ENCODE results near the gene C20orf141. TPM values are rescaled to one million over a fixed set of nuclear protein-coding genes. Genes with fewer than 3 reads are reported as not detected.

C20orf141 gene
- total RNA-seq, 1 experiment from 2014 or later = not detected

- TF ChIP-seq EZH2 (IDR thresholded peaks at IDR 0.05; ENCODE audit: low read depth) = no peak
- no peak for TF ChIP-seq CTCF (conservative IDR thresholded peaks at IDR 0.05)
- no peaks in the 10 kb centered on the region for H3K27me3 ChIP-seq (ENCODE audit: insufficient read depth, low read depth)
- no peaks in the 10 kb centered on the region for H4K20me1 ChIP-seq (ENCODE audit: insufficient read depth)
- no peak overlapping the region for H3K4me3 ChIP-seq
- H3F3A ChIP-seq (ENCODE audit: insufficient read depth, low read depth) = no peaks in the 10 kb centered on the region
- ChIA-PET POLR2A (ENCODE audit: unreplicated experiment) (interaction anchor here (0.6 kb wide), 1 partner anchor 52 kb away, joined by 3 read pairs; no protein-coding TSS in a partner anchor), CTCF (no interaction called here)
- no peaks in the 10 kb centered on the region for H3K36me3 ChIP-seq (ENCODE audit: low read depth)
- H3K4me1 ChIP-seq (replicated peaks; ENCODE audit: insufficient read depth) = no peaks in the 10 kb centered on the region
- no peaks in the 10 kb centered on the region for H3K9me3 ChIP-seq (ENCODE audit: insufficient read depth, low read depth)
- no peak overlapping the region for H2AFZ ChIP-seq
- intact Hi-C loops (cut with micrococcal nuclease; ENCODE audit: unreplicated experiment) = no loop called here
- no peaks in the 10 kb centered on the region for H3K79me2 ChIP-seq (ENCODE audit: low read depth)
- no peak overlapping the region for H3K27ac ChIP-seq
- no peak overlapping the region for H3K4me2 ChIP-seq
- no TSS peak for BruUV-seq (replicated peaks)
- H3K9me2 ChIP-seq (ENCODE audit: insufficient read depth) = no peaks in the 10 kb centered on the region
- DNase-seq = no peak
Measured at GRCh38 chr20:2859330-2860121, 44.7 kb downstream of the C20orf141 start.

- TF ChIP-seq EZH2 (IDR thresholded peaks at IDR 0.05; ENCODE audit: low read depth) (no peak), CTCF (conservative IDR thresholded peaks at IDR 0.05) (no peak)
- Histone ChIP-seq H3K4me3 (no peak overlapping the region), H3K4me1 (replicated peaks; ENCODE audit: insufficient read depth) (no peaks in the 10 kb centered on the region), H3K9me2 (ENCODE audit: insufficient read depth) (no peaks in the 10 kb centered on the region), H3K4me2 (no peak overlapping the region), H3F3A (ENCODE audit: insufficient read depth, low read depth) (0 out of 2 replicates have a peak, but pooled peaks cover 3% of the 10 kb centered on the region), H2AFZ (no peak overlapping the region), H3K9me3 (ENCODE audit: insufficient read depth, low read depth) (no peaks in the 10 kb centered on the region), H3K79me2 (ENCODE audit: low read depth) (no peaks in the 10 kb centered on the region), H3K27ac (no peak overlapping the region), H3K27me3 (ENCODE audit: insufficient read depth, low read depth) (no peaks in the 10 kb centered on the region), H4K20me1 (ENCODE audit: insufficient read depth) (no peaks in the 10 kb centered on the region), H3K36me3 (ENCODE audit: low read depth) (no peaks in the 10 kb centered on the region)
- no TSS peak for BruUV-seq (replicated peaks)
- intact Hi-C loops (cut with micrococcal nuclease; ENCODE audit: unreplicated experiment) = no loop called here
- POLR2A ChIA-PET (ENCODE audit: unreplicated experiment) = no interaction called here
- no peak for DNase-seq
- CTCF ChIA-PET = no interaction called here
Measured at GRCh38 chr20:2864626-2865025, 49.8 kb downstream of the C20orf141 start.

GRCh38 chr20:2865101-2865500 is 50.3 kb downstream of the C20orf141 start:
- POLR2A ChIA-PET (ENCODE audit: unreplicated experiment) = no interaction called here

More at GRCh38 chr20:2865101-2865500, 50.3 kb downstream of the C20orf141 start:
- intact Hi-C loops (cut with micrococcal nuclease; ENCODE audit: unreplicated experiment) = no loop called here
- CTCF ChIA-PET = no interaction called here
- Histone ChIP-seq H3K4me2 (no peak overlapping the region), H3K79me2 (ENCODE audit: low read depth) (no peaks in the 10 kb centered on the region), H3K4me1 (replicated peaks; ENCODE audit: insufficient read depth) (no peaks in the 10 kb centered on the region; the same call in 1 of the 2 replicates), H3F3A (ENCODE audit: insufficient read depth, low read depth) (0 out of 2 replicates have a peak, but pooled peaks cover 3% of the 10 kb centered on the region), H2AFZ (no peak overlapping the region), H3K4me3 (no peak overlapping the region), H3K36me3 (ENCODE audit: low read depth) (no peaks in the 10 kb centered on the region), H3K9me2 (ENCODE audit: insufficient read depth) (no peaks in the 10 kb centered on the region), H4K20me1 (ENCODE audit: insufficient read depth) (no peaks in the 10 kb centered on the region), H3K27ac (no peak overlapping the region), H3K9me3 (ENCODE audit: insufficient read depth, low read depth) (no peaks in the 10 kb centered on the region), H3K27me3 (ENCODE audit: insufficient read depth, low read depth) (no peaks in the 10 kb centered on the region)
- TF ChIP-seq EZH2 (IDR thresholded peaks at IDR 0.05; ENCODE audit: low read depth) = no peak
- no TSS peak for BruUV-seq (replicated peaks)
- DNase-seq = no peak

Other genes starting within 250 kb of the C20orf141 start
- gene NOP56, start 162.4 kb upstream of the C20orf141 start, total RNA-seq (2021) = 194 and 210 TPM in 2 replicates
- gene IDH3B, start 150.8 kb upstream of the C20orf141 start, total RNA-seq (2021) = 130 and 144 TPM in 2 replicates
- 4.9 and 5.1 TPM in 2 replicates for gene EBF4, start 122.2 kb upstream of the C20orf141 start, total RNA-seq (2021)
- gene CPXM1, start 14.4 kb upstream of the C20orf141 start, total RNA-seq (2021) = not detected in 2 replicates
- gene TMEM239, start 1.4 kb downstream of the C20orf141 start, total RNA-seq (2021) = not detected in 2 replicates
- gene PCED1A, start 25.7 kb downstream of the C20orf141 start, total RNA-seq (2021) = 47.9 and 60.1 TPM in 2 replicates
- gene VPS16, start 25.8 kb downstream of the C20orf141 start, total RNA-seq (2021) = 21.5 and 31.9 TPM in 2 replicates
- 36.6 and 48.8 TPM in 2 replicates for gene PTPRA, start 58.5 kb downstream of the C20orf141 start, total RNA-seq (2021)
- 0.65 and 1.1 TPM in 2 replicates for gene GNRH2, start 228.6 kb downstream of the C20orf141 start, total RNA-seq (2021)
- 58.3 and 84.9 TPM in 2 replicates for gene MRPS26, start 231.1 kb downstream of the C20orf141 start, total RNA-seq (2021)